Skeletal muscle cell (primary cell): ENCODE measurements around the gene RFC2.
"Not testable (repeated sequence)": the region's sequence is repeated elsewhere in the genome, so short reads cannot be mapped to it uniquely, and the experiment has no call there.

Experiments
- DNase-seq: peaks from one replicate; pipeline ENCODE4 v3.0.0-alpha.2; 2010; ENCODE audit warnings: low read depth
- H3K4me3 ChIP-seq: 2 replicates; pipeline ENCODE4 v1.5.1; 2011; ENCODE audit warnings: low read depth, mild to moderate bottlenecking, control low read depth, low read length, moderate library complexity

Gene RFC2

DNA sequence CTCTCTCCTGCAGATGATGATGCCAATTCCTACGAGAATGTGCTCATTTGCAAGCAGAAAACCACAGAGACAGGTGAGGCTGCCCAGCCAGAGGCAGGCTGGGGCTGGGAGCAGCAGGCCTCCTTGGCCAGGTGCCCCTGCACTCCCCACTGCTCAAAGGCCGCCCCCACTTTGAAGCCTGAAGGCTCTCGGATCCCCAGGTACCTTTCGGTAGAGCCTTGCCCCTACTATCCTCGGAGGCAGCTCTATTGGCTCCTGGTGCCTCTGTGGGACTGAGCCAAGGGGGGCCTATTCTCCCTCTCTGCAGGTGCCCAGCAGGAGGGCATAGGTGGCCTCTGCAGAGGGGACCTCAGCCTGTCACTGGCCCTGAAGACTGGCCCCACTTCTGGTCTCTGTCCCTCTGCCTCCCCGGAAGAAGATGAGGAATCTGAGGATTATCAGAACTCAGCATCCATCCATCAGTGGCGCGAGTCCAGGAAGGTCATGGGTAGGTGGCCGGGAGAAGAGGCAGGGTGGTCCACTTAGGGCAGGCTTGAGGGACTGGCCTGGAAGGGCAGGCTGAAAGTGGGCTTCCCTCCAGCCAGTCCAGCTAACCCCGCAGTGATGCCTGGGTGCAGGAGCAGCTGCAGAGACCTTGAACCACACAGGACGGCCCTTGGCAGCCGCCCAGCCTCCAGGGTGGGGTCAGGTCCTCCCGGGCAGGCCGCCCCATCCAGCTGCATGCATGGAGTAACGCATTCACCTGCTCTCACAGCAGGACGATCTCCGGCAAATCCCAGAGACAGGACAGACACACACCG, 30.3 kb downstream of the RFC2 start:
- no peak overlapping the region for H3K4me3 ChIP-seq
- DNase-seq = no peak

DNA sequence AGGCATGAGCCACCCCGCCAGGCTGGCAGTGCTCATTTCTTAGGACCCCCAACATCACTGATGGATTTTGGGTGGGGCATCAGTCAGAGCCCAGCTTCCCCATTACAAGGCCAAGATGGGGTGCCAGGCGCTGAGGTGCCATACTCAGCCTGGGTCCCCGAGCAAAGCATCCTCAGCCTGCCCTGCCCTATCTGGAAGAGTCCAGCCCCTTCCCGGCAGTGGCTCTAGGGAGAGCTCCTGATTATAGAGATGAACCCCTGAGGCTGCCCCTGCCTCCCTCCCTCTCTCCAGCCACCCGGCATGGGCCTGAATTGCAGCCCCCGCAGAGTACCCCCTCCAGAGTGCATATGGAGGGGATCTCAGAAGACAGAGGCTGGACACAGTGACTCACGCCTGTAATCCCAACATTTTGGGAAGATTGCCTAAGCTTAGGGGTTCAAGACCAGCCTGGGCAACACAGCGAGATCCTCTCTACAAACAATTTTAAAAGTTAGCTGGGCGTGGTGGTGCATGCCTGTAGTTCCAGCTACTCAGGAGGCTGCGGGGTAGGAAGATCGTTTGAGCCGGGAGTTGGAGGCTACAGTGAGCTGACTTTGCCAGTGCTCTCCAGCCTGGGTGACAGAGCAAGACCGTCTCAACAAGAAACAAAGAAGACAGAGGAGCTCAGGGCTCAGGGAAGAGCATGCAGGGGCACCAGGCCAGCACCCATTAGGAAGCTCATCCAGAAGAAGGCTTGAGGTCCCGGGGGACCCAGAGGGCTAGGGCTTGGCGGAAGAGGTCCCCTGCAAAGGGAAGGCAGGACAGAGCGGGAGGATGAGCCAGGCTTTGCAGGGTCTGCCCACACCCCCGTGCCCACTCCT, 31.1 kb downstream of the RFC2 start:
- no peak overlapping the region for H3K4me3 ChIP-seq
- DNase-seq = no peak

DNA sequence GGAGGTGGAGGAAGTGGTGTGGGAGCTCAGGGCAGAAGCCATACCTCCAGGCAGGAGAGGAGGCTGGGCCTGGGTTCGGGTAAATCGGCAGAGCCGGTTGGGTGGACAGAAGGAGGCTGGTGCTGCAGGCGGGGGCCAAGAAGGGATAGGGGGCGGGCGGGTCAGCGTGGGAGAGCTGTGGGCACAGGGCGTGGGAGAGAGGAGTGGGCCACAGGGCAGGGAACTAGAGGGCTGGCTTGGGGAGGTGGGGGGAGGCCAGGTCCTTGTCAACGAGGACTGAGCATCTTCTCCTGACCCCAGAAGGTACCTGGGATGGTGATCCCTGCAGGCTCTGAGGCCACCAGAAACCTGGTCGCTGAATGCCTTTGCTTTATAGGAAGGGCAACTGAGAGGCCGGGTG, 32.5 kb downstream of the RFC2 start:
- DNase-seq = no peak
- no peak overlapping the region for H3K4me3 ChIP-seq

DNA sequence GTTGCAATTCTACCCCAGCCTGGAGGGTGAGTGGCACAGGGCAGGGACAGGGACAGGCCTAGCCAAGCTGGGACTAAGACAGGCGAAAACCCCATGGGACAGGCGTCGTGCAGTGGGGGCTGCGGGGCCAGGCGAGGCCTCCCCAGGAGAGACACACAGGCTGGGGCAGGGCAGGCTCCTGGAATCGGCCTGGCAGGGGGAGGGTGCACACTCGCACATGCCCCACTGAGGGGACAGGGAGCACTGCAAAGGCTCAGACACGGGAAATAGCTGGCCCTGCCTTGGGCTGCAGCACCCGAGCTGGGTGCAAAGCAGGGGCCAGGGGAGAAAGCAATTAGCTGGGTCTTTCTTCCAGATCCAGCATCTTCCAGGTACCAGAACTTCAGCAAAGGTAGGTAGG, 34.0 kb downstream of the RFC2 start:
- no peak overlapping the region for H3K4me3 ChIP-seq
- DNase-seq = no peak

DNA sequence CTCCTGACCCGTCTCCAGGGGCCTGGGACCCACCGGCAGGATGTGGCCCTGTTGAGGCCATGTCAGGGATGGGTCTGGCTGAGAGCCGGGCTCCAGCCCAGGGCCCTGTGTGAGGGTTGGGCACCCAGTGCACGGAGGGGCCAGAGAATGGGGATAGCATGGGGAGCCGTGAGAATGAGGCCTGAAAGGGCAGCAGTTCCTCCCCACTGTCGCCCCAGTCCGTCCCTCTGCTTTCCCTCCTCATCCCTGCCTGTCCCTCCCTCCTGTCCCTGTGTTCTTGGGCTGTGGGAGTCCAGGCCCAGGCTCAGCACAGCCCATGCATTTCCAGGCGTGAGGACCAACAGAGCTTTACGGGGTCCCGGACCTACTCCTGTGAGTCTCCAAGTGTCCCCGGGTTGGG, 34.8 kb downstream of the RFC2 start:
- H3K4me3 ChIP-seq = no peak overlapping the region
- DNase-seq = no peak

DNA sequence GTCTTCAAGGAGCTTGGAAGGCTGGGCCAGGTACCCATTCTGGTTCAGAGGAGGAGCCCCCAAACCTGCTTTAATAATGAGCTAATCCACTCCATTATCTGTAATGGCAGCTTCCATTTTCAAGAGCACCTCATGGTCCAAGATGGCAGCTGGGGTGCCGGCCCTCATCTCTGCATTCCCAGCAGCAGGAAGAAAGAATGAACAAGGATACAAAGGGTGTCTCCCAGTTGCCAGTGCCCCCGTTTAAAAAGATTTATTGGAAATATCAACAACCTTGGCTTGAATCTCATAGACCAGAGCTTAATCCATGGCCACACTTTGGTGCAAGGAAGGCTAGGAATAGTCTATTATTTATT, 35.9 kb downstream of the RFC2 start:
- no peak for DNase-seq
- no peak overlapping the region for H3K4me3 ChIP-seq

DNA sequence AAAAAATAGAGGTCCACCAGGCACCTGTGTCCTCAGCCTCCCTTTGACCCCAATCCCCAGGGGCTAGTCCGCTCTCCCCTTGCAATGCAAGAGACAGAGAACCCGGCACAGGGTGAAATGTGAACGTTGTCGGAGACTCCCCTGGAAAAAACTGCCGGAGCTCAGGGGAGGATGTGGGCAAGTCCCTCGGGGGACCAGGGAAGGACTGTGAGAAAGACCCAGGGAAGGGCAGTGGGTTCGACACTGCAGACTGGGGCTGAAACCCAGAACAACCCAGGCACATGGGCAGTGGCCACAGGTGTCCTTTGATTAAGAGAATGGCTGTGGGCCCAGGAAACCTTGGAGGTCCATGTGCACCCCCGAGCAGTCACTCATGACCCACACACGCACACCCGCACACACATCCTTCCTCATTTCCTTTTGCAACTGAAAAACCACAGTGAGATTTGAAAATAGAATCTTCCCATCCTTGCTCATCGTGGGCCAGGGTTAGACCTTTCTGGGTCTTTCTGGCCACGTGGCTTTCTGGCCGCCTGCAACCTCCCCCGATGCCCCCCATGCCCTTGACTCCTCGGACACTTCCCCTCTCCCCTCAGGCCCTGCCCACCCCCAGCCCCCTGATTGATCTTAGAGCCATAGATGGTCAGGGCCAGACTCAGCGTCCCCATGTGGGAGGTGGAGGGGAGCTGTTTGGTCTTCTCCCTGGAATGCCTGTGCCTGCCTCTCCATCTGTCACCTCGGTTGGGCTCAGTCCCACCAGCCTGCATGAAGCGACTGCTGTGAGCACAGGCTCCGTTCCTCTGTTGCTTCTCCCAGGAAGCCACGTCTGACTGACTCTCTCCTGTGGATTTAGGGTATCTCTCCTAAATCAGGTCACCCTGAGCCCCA, 36.5 kb downstream of the RFC2 start:
- no peak for DNase-seq
- no peak overlapping the region for H3K4me3 ChIP-seq

DNA sequence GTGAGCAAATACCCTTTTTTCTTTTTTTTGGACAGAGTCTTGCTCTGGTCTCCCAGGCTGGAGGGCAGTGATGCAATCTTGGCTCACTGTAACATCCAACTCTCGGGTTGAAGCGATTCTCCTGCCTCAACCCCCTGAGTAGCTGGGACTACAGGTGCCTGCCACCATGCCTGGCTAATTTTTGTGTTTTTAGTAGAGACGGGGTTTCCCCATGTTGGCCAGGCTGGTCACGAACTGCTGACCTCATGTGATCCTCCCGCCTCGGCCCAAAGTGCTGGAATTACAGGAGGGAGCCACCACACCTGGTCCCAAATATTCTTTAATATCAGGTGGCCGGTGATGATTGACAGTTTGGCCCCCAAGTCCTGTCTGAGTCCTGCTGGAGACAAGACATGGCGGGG, 37.8 kb downstream of the RFC2 start:
- H3K4me3 ChIP-seq = no peak overlapping the region
- no peak for DNase-seq

DNA sequence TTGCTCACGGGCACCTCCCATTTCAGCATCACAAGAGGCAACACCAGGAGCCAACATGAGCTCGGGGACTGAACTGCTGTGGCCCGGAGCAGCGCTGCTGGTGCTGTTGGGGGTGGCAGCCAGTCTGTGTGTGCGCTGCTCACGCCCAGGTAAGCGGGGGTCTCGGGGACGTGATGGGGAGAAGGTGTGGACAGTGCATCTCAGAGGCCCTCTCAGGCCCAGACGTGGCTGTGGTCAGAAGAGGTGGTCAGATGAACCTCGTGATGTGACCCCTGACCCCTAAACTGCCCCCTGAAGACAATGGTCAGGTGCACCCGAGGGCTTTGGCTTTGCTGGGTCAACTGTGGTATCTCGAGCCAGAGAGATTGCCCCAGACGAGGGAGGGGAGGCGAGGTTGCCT, 38.3 kb downstream of the RFC2 start:
- no peak for DNase-seq
- no peak overlapping the region for H3K4me3 ChIP-seq

DNA sequence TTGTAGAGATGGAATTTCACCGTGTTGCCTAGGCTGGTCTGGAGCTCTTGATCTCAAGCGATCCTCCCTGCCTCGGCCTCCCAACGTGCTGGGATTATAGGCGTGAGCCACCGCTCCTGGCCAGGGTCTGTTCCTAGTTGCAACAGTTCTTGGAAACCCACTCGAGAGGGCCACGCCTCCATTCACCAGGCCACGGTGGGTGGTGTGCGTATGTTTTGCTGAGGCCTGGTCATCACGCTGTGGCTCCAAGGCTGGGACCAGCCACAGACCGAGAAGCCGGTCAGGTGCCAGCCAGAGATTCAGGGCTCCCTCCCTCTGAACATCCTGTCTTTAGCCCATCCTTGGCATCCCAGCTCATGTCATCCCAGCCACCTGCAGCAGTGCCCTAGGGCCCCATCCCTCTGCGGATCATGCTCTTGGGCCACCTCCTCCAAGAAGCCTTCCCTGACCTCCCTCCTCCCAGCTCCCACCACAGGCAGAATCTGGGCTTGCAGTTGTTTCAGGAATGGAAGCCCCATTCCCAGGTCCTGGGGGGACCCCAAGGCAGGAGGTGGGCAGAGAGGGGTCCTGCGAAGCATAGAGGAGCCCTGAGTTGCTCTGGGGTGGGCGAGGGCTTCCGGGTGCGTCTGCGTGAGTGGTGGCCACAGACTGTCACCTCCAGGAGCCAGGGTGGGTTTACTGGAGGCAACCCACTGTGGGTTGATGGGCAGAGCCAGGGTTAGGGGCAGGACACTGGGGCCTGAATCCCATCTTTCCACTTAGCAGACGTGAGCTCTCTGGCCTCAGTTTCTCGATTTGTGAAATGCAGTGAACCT, 39.2 kb downstream of the RFC2 start:
- no peak for DNase-seq
- H3K4me3 ChIP-seq = no peak overlapping the region

DNA sequence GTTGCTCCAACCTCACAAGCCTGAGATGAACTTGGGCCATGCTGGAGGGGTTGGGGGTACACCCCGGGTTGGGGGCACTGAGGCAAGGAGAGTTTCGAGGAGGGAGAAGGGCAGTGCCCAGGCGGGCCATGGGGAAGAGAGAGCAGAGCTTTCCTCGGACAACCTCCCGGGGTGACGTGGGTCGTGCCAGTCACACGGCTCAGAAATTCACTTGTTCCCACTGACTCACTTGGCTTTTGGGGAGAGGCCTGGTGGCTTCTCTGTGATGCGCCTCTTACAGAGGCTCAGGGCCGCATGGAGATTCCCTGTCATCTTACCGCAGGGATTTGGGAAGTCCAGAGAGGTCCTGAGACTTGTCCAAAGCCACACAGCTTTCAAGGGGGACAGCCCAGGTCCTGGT, 41.5 kb downstream of the RFC2 start:
- no peak for DNase-seq
- no peak overlapping the region for H3K4me3 ChIP-seq

DNA sequence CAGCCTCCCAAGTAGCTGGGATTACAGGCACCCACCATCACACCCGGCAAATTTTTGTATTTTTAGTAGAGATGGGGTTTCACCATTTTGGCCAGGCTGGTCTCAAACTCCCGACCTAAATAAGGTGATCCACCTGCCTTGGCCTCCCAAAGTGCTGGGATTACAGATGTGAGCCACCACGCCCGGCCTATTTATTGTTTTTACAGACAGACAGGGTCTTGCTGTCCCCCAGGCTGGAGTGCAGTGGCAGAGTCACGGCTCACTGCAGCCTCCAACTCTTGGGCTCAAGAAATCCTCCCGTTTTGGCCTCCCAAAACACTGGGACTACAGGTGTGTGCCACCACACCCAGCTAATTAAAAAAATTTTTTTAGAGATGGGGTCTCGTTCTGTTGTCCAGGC, 46.0 kb downstream of the RFC2 start:
- DNase-seq, H3K4me3 ChIP-seq: not testable (repeated sequence)

DNA sequence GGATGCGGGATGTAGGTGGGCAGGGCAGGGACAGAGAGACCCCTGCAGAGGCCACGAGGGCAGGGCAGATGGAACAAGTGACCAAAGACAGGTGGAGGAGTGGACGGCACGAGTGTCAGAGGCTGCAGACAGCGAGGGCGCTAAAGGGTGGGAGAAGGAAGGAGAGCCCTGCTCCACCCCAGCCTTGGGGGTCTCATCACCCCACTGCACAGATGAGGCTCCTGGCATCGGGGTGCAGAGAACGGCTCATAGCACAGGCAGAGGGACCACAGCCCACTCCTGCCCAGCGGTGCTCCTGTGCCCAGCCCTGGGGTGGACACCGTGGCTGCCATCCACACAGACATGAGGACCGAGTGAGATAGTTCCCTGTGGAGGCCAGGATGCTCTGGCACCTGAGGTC, 46.6 kb downstream of the RFC2 start:
- no peak for DNase-seq

DNA sequence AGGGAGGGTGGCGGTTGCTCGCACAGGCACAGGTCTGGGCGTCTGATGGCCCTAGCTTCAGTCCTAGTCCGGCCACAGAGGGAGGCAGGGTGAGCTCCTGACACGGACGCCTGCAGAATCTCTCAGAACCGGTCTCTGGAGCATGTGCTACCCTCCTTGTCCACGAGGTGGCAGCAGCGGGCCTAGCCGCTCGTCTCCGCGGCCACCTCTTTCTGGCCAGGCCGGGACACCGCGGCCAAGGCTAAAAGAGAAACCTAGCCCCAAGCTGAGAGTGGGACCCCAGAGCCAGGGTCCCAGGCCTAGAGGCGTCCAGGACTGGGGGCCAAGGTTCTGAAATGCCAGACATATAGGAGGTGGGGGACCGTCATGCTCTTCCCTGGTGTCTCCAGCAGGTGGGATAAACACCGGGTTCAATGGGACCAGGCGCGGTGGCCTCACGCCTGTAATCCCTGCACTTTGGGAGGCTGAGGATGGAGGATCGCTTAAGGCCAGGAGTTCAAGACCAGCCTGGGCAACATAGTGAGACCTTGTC, 47.5 kb downstream of the RFC2 start:
- peak overlapping the region; percentile 31 for H3K4me3 ChIP-seq
- no peak for DNase-seq

More for the DNA sequence above, 46.6 kb downstream of the RFC2 start:
- H3K4me3 ChIP-seq = no peak overlapping the region

DNA sequence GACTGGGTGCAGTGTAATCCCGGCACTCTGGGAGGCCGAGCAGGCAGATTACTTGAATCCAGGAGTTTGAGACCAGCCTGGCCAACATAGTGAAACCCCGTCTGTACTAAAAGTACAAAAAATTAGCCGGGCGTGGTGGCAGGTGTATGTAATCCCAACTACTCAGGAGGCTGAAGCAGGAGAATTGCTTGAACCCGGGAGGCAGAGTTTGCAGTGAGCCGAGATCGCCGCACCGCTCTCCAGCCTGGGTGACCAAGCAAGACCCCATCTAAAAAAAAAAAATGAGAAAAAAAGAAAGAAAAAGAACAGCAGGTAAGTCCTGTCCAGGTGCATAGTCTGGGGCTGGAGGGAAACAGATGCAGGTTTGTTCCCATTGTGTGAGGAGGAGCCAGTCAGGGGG, 48.1 kb downstream of the RFC2 start:
- not testable (repeated sequence) for H3K4me3 ChIP-seq, DNase-seq

DNA sequence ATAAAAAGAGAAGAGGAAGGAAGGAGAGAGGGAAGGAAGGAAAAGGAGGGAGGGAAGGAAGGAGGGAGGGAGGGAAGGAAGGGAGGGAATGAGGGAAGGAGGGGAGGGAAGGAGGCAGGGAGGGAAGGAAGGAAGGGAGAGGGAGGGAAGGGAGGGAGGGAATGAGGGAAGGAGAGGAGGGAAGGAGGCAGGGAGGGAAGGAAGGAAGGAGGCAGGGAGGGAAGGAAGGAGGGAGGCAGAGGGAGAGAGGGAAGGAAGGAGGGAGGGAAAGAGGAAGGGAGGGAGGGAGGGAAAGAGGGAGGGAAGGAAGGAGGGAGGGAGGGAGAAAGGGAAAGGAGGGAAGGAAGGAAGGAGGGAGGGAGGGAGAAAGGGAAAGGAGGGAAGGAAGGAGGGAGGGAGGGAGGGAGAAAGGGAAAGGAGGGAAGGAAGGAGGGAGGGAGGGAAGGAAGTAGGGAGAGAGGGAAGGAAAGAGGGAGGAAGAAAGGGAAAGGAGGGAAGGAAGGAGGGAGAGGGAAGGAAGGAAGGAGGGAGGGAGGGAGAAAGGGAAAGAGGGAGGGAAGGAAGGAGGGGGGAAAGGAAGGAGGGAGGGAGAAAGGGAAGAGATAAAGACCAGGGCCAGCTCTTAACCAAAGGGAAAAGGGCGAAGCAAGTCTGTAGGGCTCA, 50.1 kb downstream of the RFC2 start:
- H3K4me3 ChIP-seq = no peak overlapping the region
- DNase-seq = no peak

DNA sequence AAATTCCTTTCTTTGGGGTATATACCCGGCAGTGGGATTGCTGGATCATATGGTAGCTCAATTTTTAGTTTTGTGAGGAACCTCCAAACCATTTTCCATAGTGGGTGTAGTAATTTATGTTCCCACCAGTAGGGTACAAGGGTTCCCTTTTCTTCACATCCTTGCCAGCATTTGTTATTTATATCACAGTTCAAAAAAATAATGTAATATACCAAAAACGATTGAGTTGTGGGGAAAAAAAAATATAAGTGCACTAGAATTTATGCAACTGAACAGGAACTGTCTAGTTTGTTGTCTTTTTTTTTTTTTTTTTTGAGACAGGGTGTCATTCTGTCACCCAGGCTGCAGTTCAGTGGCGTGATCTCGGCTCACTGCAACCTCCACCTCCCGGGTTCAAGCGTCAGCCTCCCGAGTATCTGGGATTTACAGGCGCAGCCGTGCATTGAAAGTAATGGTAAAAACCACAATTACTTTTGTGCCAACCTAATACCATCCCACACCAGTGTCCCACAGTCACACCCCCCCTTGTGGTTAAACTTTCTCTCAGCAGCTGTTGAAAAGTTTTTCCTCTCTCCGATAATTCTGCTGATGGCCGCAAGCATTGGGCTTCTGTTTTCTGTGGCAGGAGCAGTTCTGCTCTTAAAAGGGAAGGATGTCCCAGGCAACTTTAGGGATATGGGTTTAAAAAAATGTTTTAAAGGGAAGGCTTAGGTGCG, 51.2 kb downstream of the RFC2 start:
- H3K4me3 ChIP-seq = no peak overlapping the region
- DNase-seq = no peak
